ENCODE measurements around the gene ZBTB7C. TPM values are rescaled to one million over a fixed set of nuclear protein-coding genes. Genes with fewer than 3 reads are reported as not detected.
A peak's percentile ranks its signal among the peaks of the same experiment; 100 is the strongest.

ZBTB7C gene
- total RNA-seq, 6 donors from 2014 or later = 6.1 to 18.1 (median 12.2) TPM

DNA sequence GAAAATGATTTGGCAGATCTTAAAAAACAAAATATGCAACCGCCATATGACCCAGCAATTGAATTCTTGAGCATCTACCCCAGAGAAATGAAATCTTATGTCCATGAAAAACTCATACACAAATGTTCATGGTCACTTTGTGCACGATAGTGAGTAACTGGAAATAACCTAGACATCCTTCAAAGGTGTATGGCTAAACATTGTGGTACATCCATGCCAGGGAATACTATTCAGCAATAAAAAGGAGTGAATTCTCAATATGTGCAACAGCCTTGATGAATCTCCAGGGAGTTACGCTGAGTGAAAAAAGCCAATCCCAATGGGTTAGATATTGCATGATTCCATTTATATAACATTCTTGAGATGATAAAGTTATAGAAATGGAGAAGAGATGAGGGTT lies 366.0 kb downstream of the ZBTB7C start:
- H3K4me1 ChIP-seq = no peaks in the 10 kb centered on the region
- TF ChIP-seq POLR2AphosphoS5 (IDR thresholded peaks at IDR 0.05) = no peak
- TF ChIP-seq CTCF (IDR thresholded peaks at IDR 0.05) = no peak
- ATAC-seq (ENCODE audit: low FRiP score in 2 of 2) (no peak), DNase-seq (no peak)
- H3K9me3 ChIP-seq = no peaks in the 10 kb centered on the region
- no peaks in the 10 kb centered on the region for H3K27me3 ChIP-seq
- H3K27ac ChIP-seq = no peak overlapping the region
- no peaks in the 10 kb centered on the region for H3K36me3 ChIP-seq
- no peak overlapping the region for H3K4me3 ChIP-seq
- WGBS, 2 donors = 80 to 82% methylated on average over 3 of the region's 3 CpGs

GRCh38 chr18:48042431-48042830 lies 366.8 kb downstream of the ZBTB7C start:
- ATAC-seq (ENCODE audit: low FRiP score in 2 of 2) = no peak
- Histone ChIP-seq H3K4me3 (no peak overlapping the region), H3K36me3 (no peaks in the 10 kb centered on the region), H3K27me3 (no peaks in the 10 kb centered on the region), H3K4me1 (peaks cover 0 to 4% (median under 1%) of the 10 kb centered on the region in 4 donors), H3K27ac (no peak overlapping the region), H3K9me3 (no peaks in the 10 kb centered on the region)
- 78 to 90% methylated on average over 3 to 4 of the region's 4 CpGs for WGBS, 2 donors
- TF ChIP-seq CTCF (IDR thresholded peaks at IDR 0.05) (no peak), EP300 (IDR thresholded peaks at IDR 0.05) (no peak), POLR2A (IDR thresholded peaks at IDR 0.05) (no peak), POLR2AphosphoS5 (IDR thresholded peaks at IDR 0.05) (no peak)
- no peak for DNase-seq

- no peaks in the 10 kb centered on the region for H3K27me3 ChIP-seq
- no peak for TF ChIP-seq POLR2A (IDR thresholded peaks at IDR 0.05)
- no peak for TF ChIP-seq EP300 (IDR thresholded peaks at IDR 0.05)
- ATAC-seq (ENCODE audit: low FRiP score in 2 of 2) (no peak), DNase-seq (peak in 1 of 2 donors; percentile 43)
- peaks cover 4 to 10% (median 8%) of the 10 kb centered on the region in 4 donors for H3K4me1 ChIP-seq
- no peak overlapping the region for H3K27ac ChIP-seq
- no peak overlapping the region for H3K4me3 ChIP-seq
- H3K36me3 ChIP-seq = no peaks in the 10 kb centered on the region
- WGBS, 2 donors = 96 to 97% methylated on average over 22 to 23 of the region's 23 CpGs
- no peaks in the 10 kb centered on the region for H3K9me3 ChIP-seq
These were observed 368.6 kb downstream of the ZBTB7C start for GRCh38 chr18:48040457-48041110.

DNA sequence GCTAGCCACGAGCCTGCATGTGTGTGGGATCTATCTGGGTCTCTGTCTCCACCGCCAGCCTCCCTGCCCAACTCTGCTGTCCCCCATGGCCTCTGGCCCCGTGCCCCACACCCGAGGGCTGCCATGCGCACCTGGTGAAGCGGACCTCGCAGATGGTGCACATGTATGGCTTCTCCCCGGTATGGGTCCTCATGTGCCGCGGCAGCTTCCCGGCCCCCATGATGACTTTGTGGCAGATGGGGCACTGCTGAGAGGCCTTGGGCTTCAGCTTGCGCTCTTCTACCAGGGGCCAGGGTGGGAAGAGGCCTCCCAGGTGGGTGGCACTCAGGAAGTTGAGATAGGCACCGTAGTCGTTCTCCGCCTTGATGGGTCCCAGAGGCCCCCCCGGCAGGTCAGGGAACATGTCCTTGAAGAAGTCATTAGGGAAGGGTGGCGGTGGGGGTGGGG lies 369.4 kb downstream of the ZBTB7C start:
- TF ChIP-seq POLR2AphosphoS5 (IDR thresholded peaks at IDR 0.05) (no peak), POLR2A (IDR thresholded peaks at IDR 0.05) (no peak)
- peak in 1 of 2 donors; percentile 50 for DNase-seq
- WGBS, 2 donors = 80 to 96% methylated on average over 5 to 17 of the region's 17 CpGs
- ATAC-seq (ENCODE audit: low FRiP score in 2 of 2) = no peak
- Histone ChIP-seq H3K9me3 (no peaks in the 10 kb centered on the region), H3K4me1 (peaks cover 4 to 10% (median 8%) of the 10 kb centered on the region in 4 donors), H3K36me3 (no peaks in the 10 kb centered on the region), H3K4me3 (no peak overlapping the region), H3K27me3 (no peaks in the 10 kb centered on the region), H3K27ac (no peak overlapping the region)

GRCh38 chr18:48038636-48039035 lies 370.5 kb downstream of the ZBTB7C start:
- 96 to 97% methylated on average over 5 to 6 of the region's 6 CpGs for WGBS, 2 donors
- TF ChIP-seq POLR2AphosphoS5 (IDR thresholded peaks at IDR 0.05) (no peak), CTCF (IDR thresholded peaks at IDR 0.05) (no peak), EP300 (IDR thresholded peaks at IDR 0.05) (no peak), POLR2A (IDR thresholded peaks at IDR 0.05) (no peak)
- DNase-seq (no peak), ATAC-seq (ENCODE audit: low FRiP score in 2 of 2) (no peak)
- no peaks in the 10 kb centered on the region for H3K36me3 ChIP-seq
- H3K9me3 ChIP-seq = no peaks in the 10 kb centered on the region
- peaks cover 4 to 10% (median 8%) of the 10 kb centered on the region in 4 donors for H3K4me1 ChIP-seq
- H3K27ac ChIP-seq = no peak overlapping the region
- no peak overlapping the region for H3K4me3 ChIP-seq
- no peaks in the 10 kb centered on the region for H3K27me3 ChIP-seq
